CD8-positive, alpha-beta memory T cell (primary cell): ENCODE data around the gene PSTPIP1. TPM values are rescaled to one million over a fixed set of nuclear protein-coding genes. Genes with fewer than 3 reads are reported as not detected.

Experiments used
- CTCF ChIA-PET: fragments of 350-600 bp; sonication (Branson Sonifier 250); formaldehyde crosslinking; loops from one replicate; lab custom pipeline; 2021; ENCODE audit warnings: antibody characterized with exemption; lab: Charles Lee
- POLR2A ChIA-PET: fragments of 350-600 bp; sonication (Branson Sonifier 250); formaldehyde crosslinking; loops from one replicate; lab custom pipeline; 2021; ENCODE audit warnings: antibody characterized with exemption; lab: Charles Lee
- DNase-seq, 5 donors: peaks; one replicate each; pipeline versions ENCODE4 v3.0.0 to v3.0.0-alpha.2; 2020 to 2022; ENCODE audit warnings: mixed read lengths in 1 of 5
- H3K27ac ChIP-seq: one replicate; pipeline ENCODE4 v1.7.0; 2013; ENCODE audit warnings: low read depth, mild to moderate bottlenecking, low read length, moderate library complexity
- H3K27me3 ChIP-seq: 2 replicates; pipeline ENCODE4 v1.7.0; 2013; ENCODE audit warnings: low read length, mild to moderate bottlenecking; ENCODE audit not compliant: insufficient read depth, poor library complexity, severe bottlenecking
- H3K36me3 ChIP-seq: 2 replicates; pipeline ENCODE4 v1.7.0; 2013; ENCODE audit warnings: mild to moderate bottlenecking, low read length, moderate library complexity; ENCODE audit not compliant: insufficient read depth
- H3K4me1 ChIP-seq: 2 replicates; pipeline ENCODE4 v1.7.0; 2013; ENCODE audit warnings: mild to moderate bottlenecking, low read length, moderate library complexity; ENCODE audit not compliant: insufficient read depth
- H3K4me3 ChIP-seq: 2 replicates; pipeline ENCODE4 v1.7.0; 2013; ENCODE audit warnings: mild to moderate bottlenecking, low read length
- H3K9me3 ChIP-seq: 2 replicates; pipeline ENCODE4 v1.7.0; 2013; ENCODE audit warnings: mild to moderate bottlenecking, low read length
- H3K27ac Mint-ChIP-seq, 8 donors: one replicate each; pipeline ENCODE4 v1.8.0; 2020 to 2021; ENCODE audit warnings: mixed read lengths in 8 of 8, mild to moderate bottlenecking in 6 of 8, inconsistent platforms in 3 of 8, moderate library complexity in 3 of 8
- H3K27me3 Mint-ChIP-seq, 2 donors: one replicate each; pipeline ENCODE4 v1.8.0; 2020 to 2021; ENCODE audit warnings: mixed read lengths in 2 of 2, mild to moderate bottlenecking in 1 of 2, moderate library complexity in 1 of 2
- H3K36me3 Mint-ChIP-seq, 3 donors: one replicate each; pipeline ENCODE4 v1.8.0; 2020 to 2021; ENCODE audit warnings: mixed read lengths in 3 of 3, inconsistent platforms in 1 of 3, mild to moderate bottlenecking in 1 of 3
- H3K4me1 Mint-ChIP-seq, 3 donors: one replicate each; pipeline ENCODE4 v1.8.0; 2020 to 2021; ENCODE audit warnings: mixed read lengths in 3 of 3, inconsistent platforms in 1 of 3, mild to moderate bottlenecking in 1 of 3
- H3K4me3 Mint-ChIP-seq, 7 donors: one replicate each; pipeline ENCODE4 v1.8.0; 2020 to 2021; ENCODE audit warnings: mixed read lengths in 7 of 7, mild to moderate bottlenecking in 6 of 7, moderate library complexity in 4 of 7, inconsistent platforms in 2 of 7
- H3K9me3 Mint-ChIP-seq, 5 donors: one replicate each; pipeline ENCODE4 v1.8.0; 2020 to 2022; ENCODE audit warnings: mixed read lengths in 5 of 5, mild to moderate bottlenecking in 3 of 5, moderate library complexity in 2 of 5, inconsistent platforms in 1 of 5
- polyA plus RNA-seq: library from polyadenylated mRNA; unstranded; fragments of 300-500 nt; fragmentation: Illumina TruSeq; gene quantifications from one replicate; pipeline ENCODE4 v1.2.3, GENCODE V29; 2021
- total RNA-seq, 2 experiments: library from RNA; stranded (reverse); gene quantifications; one replicate each; pipeline ENCODE4 v1.2.3, GENCODE V29; 2021

PSTPIP1 gene
- total and polyA plus RNA-seq, 3 experiments from 2014 or later: 83.1 to 127 (median 123) TPM

- no peaks in the 10 kb centered on the region for H3K27me3 ChIP-seq
- Mint-ChIP-seq H3K27me3 (no peaks in the 10 kb centered on the region), H3K4me1 (peaks cover 89 to 99% (median 97%) of the 10 kb centered on the region in 3 donors), H3K4me3 (peak overlapping the region; percentile 71 to 91 (median 86)), H3K27ac (peak overlapping the region; percentile 92 to 99 (median 94)), H3K9me3 (no peaks in the 10 kb centered on the region), H3K36me3 (peaks cover 5 to 69% (median 18%) of the 10 kb centered on the region in 3 donors)
- peaks cover 6% of the 10 kb centered on the region for H3K36me3 ChIP-seq
- peak overlapping the region; percentile 47 for H3K4me3 ChIP-seq
- H3K9me3 ChIP-seq: no peaks in the 10 kb centered on the region
- peak overlapping the region; percentile 48 for H3K27ac ChIP-seq
- DNase-seq: peak in 1 of 5 donors; percentile 47
- ChIA-PET CTCF (interaction anchor here (0.8 to 1.4 kb wide), 6 partner anchors 9 to 30 kb away, joined by 3 to 5 read pairs (median 4); no protein-coding TSS in a partner anchor), POLR2A (interaction anchor here (1.2 kb wide), 1 partner anchor 10 kb away, joined by 8 read pairs; no protein-coding TSS in a partner anchor)
- H3K4me1 ChIP-seq: peaks cover 97% of the 10 kb centered on the region
Measured at GRCh38 chr15:77002436-77002835, 7.5 kb downstream of the PSTPIP1 start.

DNA sequence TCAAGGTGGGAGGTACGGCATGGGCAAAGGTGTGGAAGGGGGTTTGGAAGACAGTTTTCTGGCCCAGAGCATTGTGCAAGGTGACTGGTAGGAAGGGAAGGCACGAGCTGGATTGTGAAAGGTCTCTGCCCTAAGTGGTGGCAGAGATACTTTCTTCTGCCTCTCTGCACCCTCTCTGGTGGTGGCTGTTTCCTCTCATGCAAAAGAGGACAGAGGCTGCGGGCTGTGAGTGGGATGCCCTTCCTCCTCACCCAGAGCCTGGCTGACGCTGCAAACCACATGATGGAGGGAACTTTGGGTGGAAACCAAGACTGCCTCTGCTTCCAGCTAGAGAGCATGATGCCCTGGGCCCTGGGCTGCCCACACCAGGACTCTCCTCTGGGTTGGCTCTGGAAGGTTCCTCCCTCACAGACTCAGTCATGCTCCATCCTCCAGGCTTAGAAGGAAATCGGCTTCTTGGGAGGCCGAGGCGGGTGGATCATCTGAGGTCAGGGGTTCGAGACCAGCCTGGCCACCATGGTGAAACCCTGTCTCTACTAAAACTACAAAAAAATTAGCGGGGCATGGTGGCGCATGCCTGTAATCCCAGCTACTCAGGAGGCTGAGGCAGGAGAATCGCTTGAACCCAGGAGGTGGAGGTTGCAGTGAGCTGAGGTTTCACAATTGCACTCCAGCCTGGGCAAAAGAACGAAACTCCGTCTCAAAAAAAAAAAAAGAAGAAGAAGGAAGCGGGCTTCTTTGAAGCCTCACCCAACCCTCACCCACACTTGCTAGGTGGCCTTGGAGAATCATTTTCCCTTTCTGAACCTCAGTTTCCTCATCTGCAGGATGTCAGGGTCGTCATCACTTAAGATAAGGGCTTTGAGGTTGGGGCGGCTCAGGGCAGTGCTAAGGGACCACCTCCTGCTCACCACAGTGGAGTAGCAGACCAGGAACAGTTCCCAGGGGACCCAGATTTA is 8.3 kb downstream of the PSTPIP1 start:
- peak overlapping the region; percentile 92 to 99 (median 94) for H3K27ac Mint-ChIP-seq
- H3K4me1 ChIP-seq: peaks cover 94% of the 10 kb centered on the region
- H3K4me1 Mint-ChIP-seq: peaks cover 84 to 97% (median 95%) of the 10 kb centered on the region in 3 donors
- H3K36me3 Mint-ChIP-seq: peaks cover 5 to 72% (median 18%) of the 10 kb centered on the region in 3 donors
- H3K27ac ChIP-seq: peak overlapping the region; percentile 48
- peak overlapping the region; percentile 71 to 91 (median 86) for H3K4me3 Mint-ChIP-seq
- ChIA-PET POLR2A (interaction anchor here (0.7 to 1.2 kb wide), 3 partner anchors 8 to 99 kb away, joined by 3 to 8 read pairs (median 4); no protein-coding TSS in a partner anchor), CTCF (interaction anchor here (0.8 to 2.1 kb wide), 8 partner anchors 8 to 30 kb away, joined by 3 to 7 read pairs (median 4); partner anchors contain the start of gene PSTPIP1)
- H3K9me3 Mint-ChIP-seq: no peaks in the 10 kb centered on the region
- H3K27me3 Mint-ChIP-seq: no peaks in the 10 kb centered on the region
- H3K4me3 ChIP-seq: peak overlapping the region; percentile 47
- no peaks in the 10 kb centered on the region for H3K9me3 ChIP-seq
- H3K36me3 ChIP-seq: peaks cover 6% of the 10 kb centered on the region
- no peaks in the 10 kb centered on the region for H3K27me3 ChIP-seq
- DNase-seq: peak; percentile 51 to 85 (median 69)

DNA sequence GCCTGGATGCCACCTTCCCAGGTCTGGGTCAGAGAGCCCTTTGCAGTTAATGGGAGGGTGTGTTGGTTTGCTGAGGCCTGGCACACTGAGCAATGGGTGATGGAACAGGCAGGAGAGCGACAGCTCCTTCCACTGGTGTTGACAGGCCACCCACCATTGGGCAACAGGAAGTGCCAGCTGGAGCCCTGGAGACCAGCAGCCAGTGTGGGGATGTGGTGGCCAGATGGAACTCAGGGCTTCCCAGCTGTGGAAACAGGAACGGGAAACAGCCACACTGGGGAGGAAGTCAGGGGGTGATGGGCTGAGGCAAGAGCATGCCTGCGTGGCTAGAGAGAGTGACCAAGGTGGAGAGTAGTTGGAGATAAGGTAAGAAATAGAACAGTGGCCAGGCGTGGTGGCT is 9.3 kb downstream of the PSTPIP1 start:
- H3K27me3 ChIP-seq: no peaks in the 10 kb centered on the region
- POLR2A ChIA-PET: no interaction called here
- no peaks in the 10 kb centered on the region for H3K9me3 ChIP-seq
- Mint-ChIP-seq H3K4me1 (peaks cover 82 to 96% (median 94%) of the 10 kb centered on the region in 3 donors), H3K27me3 (no peaks in the 10 kb centered on the region), H3K9me3 (no peaks in the 10 kb centered on the region), H3K36me3 (peaks cover 5 to 71% (median 16%) of the 10 kb centered on the region in 3 donors), H3K27ac (peak overlapping the region; percentile 92 to 99 (median 94)), H3K4me3 (peak overlapping the region; percentile 67 to 91 (median 80))
- CTCF ChIA-PET: interaction anchor here (0.7 to 2.1 kb wide), 2 partner anchors 9 to 19 kb away, joined by 4 to 7 read pairs; partner anchors contain the start of gene PSTPIP1
- H3K4me3 ChIP-seq: no peak overlapping the region
- no peak overlapping the region for H3K27ac ChIP-seq
- DNase-seq: peak in 1 of 5 donors; percentile 45
- H3K4me1 ChIP-seq: peaks cover 94% of the 10 kb centered on the region
- peaks cover 6% of the 10 kb centered on the region for H3K36me3 ChIP-seq

DNA sequence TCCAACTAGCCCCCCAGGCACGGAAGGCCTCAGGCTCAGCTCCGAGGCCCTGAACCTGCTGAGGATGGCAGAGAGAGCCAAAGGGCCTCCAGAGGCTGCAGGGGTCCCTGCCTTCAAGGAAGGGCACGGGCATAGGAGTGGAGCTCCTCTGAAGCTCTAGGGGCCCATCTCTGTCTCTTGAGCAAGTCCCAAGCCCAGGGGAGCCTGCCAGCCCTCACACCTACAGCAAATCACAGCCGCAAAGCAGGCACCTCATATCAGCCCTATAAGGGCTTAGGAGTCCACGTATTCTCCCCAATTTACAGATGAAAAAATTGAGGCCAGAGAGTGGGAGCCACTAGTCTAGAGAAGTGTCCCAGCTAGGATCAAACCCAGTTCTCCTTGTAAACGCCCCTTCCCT is 14.2 kb downstream of the PSTPIP1 start:
- Histone ChIP-seq H3K36me3 (no peaks in the 10 kb centered on the region), H3K27ac (no peak overlapping the region), H3K4me1 (peaks cover 91% of the 10 kb centered on the region), H3K9me3 (no peaks in the 10 kb centered on the region), H3K4me3 (no peak overlapping the region), H3K27me3 (no peaks in the 10 kb centered on the region)
- Mint-ChIP-seq H3K27me3 (no peaks in the 10 kb centered on the region), H3K36me3 (peaks cover 4 to 63% (median 7%) of the 10 kb centered on the region in 3 donors), H3K4me1 (peaks cover 83 to 96% (median 94%) of the 10 kb centered on the region in 3 donors), H3K4me3 (peak overlapping the region in 2 of 7 donors; percentile 34 to 49), H3K9me3 (no peaks in the 10 kb centered on the region), H3K27ac (peak overlapping the region in 7 of 8 donors; percentile 61 to 92 (median 86))
- POLR2A ChIA-PET: no interaction called here
- CTCF ChIA-PET: interaction anchor here (0.7 to 5.1 kb wide), 3 partner anchors 15 to 35 kb away, joined by 3 to 26 read pairs (median 7); no protein-coding TSS in a partner anchor
- DNase-seq: no peak

DNA sequence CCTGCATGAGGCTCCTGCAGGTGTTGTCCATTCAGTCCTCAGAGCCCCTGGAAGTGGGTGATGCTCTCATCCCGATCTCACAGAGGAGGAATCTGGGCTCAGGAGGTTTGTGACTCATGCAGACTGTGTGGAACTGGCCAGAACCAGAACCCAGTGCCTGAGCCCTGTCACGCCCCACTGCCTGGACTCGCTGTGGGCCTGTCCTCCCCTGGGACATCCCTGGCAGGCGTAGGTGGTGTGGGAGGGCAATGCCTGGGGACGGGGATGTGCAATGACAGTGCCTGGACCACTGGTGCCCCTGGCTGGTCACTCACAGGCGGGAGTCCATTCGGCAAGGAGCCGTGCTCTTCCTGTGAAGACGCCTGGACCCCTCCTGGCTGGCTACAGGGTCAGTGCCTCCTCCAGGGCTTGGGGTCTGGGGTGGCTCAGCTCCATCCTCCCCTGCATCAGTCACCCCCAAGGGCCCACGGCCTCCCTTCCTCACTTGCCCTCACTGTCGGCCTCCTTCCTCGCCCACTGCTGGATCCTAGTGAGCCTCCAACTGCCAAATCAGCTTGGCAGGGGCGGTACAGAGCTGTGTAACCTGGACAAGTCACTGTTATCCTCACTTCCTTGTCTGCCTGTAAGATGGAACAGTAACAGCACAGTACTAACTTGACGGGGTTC is 14.9 kb downstream of the PSTPIP1 start:
- Mint-ChIP-seq H3K4me3 (peak overlapping the region in 5 of 7 donors; percentile 43 to 76 (median 66)), H3K9me3 (no peaks in the 10 kb centered on the region), H3K27ac (peak overlapping the region; percentile 82 to 98 (median 92)), H3K27me3 (no peaks in the 10 kb centered on the region), H3K4me1 (peaks cover 83 to 96% (median 94%) of the 10 kb centered on the region in 3 donors), H3K36me3 (peaks cover 2 to 60% (median 5%) of the 10 kb centered on the region in 3 donors)
- Histone ChIP-seq H3K4me3 (no peak overlapping the region), H3K27me3 (no peaks in the 10 kb centered on the region), H3K9me3 (no peaks in the 10 kb centered on the region), H3K4me1 (peaks cover 91% of the 10 kb centered on the region), H3K27ac (no peak overlapping the region), H3K36me3 (no peaks in the 10 kb centered on the region)
- DNase-seq: no peak
- CTCF ChIA-PET: interaction anchor here (0.7 to 5.1 kb wide), 2 partner anchors 30 to 35 kb away, joined by 3 to 26 read pairs; no protein-coding TSS in a partner anchor
- POLR2A ChIA-PET: interaction anchor here (1.0 to 1.5 kb wide), 3 partner anchors 11 to 14 kb away, joined by 3 to 5 read pairs (median 3); no protein-coding TSS in a partner anchor

DNA sequence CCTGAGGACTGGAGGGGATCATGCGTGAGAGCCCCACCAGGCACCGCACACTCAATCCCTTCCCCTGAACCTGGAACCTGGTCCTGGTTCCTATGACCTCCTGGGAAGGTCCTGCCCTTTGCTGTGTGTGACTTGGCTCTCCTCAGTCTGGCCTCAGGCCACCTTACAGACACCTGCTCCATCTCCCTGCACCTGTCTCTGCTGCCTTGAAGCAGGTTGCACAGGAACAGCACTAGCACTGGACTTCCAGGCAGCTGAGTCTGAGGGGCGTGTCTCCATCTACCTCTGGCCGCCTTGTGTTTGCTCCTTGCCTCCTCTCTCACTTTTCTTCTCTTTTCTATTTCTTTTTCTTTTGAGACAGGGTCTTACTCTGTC is 15.4 kb downstream of the PSTPIP1 start:
- Mint-ChIP-seq H3K27ac (peak overlapping the region; percentile 82 to 98 (median 92)), H3K4me3 (peak overlapping the region in 6 of 7 donors; percentile 43 to 85 (median 67)), H3K27me3 (no peaks in the 10 kb centered on the region), H3K36me3 (peaks cover 2 to 60% (median 5%) of the 10 kb centered on the region in 3 donors), H3K9me3 (no peaks in the 10 kb centered on the region), H3K4me1 (peaks cover 86 to 96% (median 95%) of the 10 kb centered on the region in 3 donors)
- no peak for DNase-seq
- H3K9me3 ChIP-seq: no peaks in the 10 kb centered on the region
- ChIA-PET CTCF (interaction anchor here (5.1 kb wide), 1 partner anchor 36 kb away, joined by 26 read pairs; no protein-coding TSS in a partner anchor), POLR2A (interaction anchor here (1.0 to 1.5 kb wide), 3 partner anchors 12 to 15 kb away, joined by 3 to 5 read pairs (median 3); no protein-coding TSS in a partner anchor)
- no peak overlapping the region for H3K27ac ChIP-seq
- no peaks in the 10 kb centered on the region for H3K36me3 ChIP-seq
- peaks cover 91% of the 10 kb centered on the region for H3K4me1 ChIP-seq
- no peak overlapping the region for H3K4me3 ChIP-seq
- H3K27me3 ChIP-seq: no peaks in the 10 kb centered on the region

- no peaks in the 10 kb centered on the region for H3K27me3 Mint-ChIP-seq
- peaks cover 2 to 55% (median 5%) of the 10 kb centered on the region in 3 donors for H3K36me3 Mint-ChIP-seq
- H3K4me1 ChIP-seq: peaks cover 91% of the 10 kb centered on the region
- H3K4me3 Mint-ChIP-seq: peak overlapping the region; percentile 24 to 85 (median 66)
- H3K4me3 ChIP-seq: no peak overlapping the region
- no peaks in the 10 kb centered on the region for H3K36me3 ChIP-seq
- CTCF ChIA-PET: interaction anchor here (5.1 kb wide), 1 partner anchor 36 kb away, joined by 26 read pairs; no protein-coding TSS in a partner anchor
- H3K9me3 Mint-ChIP-seq: no peaks in the 10 kb centered on the region
- H3K27ac ChIP-seq: no peak overlapping the region
- POLR2A ChIA-PET: interaction anchor here (1.0 to 1.5 kb wide), 3 partner anchors 11 to 15 kb away, joined by 3 to 5 read pairs (median 3); no protein-coding TSS in a partner anchor
- peaks cover 86 to 96% (median 95%) of the 10 kb centered on the region in 3 donors for H3K4me1 Mint-ChIP-seq
- DNase-seq: no peak
- no peaks in the 10 kb centered on the region for H3K9me3 ChIP-seq
- H3K27ac Mint-ChIP-seq: peak overlapping the region; percentile 82 to 98 (median 92)
- H3K27me3 ChIP-seq: no peaks in the 10 kb centered on the region
Measured at GRCh38 chr15:77010857-77011256, 15.9 kb downstream of the PSTPIP1 start.
